Right cardiac atrium (tissue), 5 donors: ENCODE measurements around the gene SIK3. TPM values are rescaled to one million over a fixed set of nuclear protein-coding genes. Genes with fewer than 3 reads are reported as not detected.
A peak's percentile ranks its signal among the peaks of the same experiment; 100 is the strongest.

Experiments used
- ATAC-seq, 2 donors: fragments of 200-7000 bp; cut with Tn5 transposase; one replicate each; pipeline versions ENCODE4 v1.8.0 to v1.9.1; 2020; ENCODE audit warnings: moderate library complexity in 2 of 2, mild to moderate bottlenecking in 1 of 2
- DNase-seq, 3 donors: peaks; one replicate each; pipeline ENCODE4 v3.0.0-alpha.2; 2020
- H3K27ac ChIP-seq: one replicate; pipeline ENCODE4 v1.5.1; 2013; ENCODE audit warnings: mild to moderate bottlenecking, low read length, control low read depth, moderate library complexity
- H3K27me3 ChIP-seq: one replicate; pipeline ENCODE4 v1.6.1; 2013; ENCODE audit not compliant: control insufficient read depth, insufficient read depth
- H3K4me1 ChIP-seq: one replicate; pipeline ENCODE4 v1.6.1; 2013; ENCODE audit warnings: low read length; ENCODE audit not compliant: control insufficient read depth, insufficient read depth
- H3K4me3 ChIP-seq: one replicate; pipeline ENCODE4 v1.5.1; 2013; ENCODE audit warnings: low read length, control low read depth
- H3K9me3 ChIP-seq: one replicate; pipeline ENCODE4 v1.6.1; 2013; ENCODE audit warnings: low read length; ENCODE audit not compliant: control insufficient read depth
- WGBS: extraction: QIAGEN DNeasy Blood & Tissue Kit; methylation state at CpG from one replicate; pipeline ENCODE4 v1.1.7; 2013; 5-methylcytosine and 5-hydroxymethylcytosine counted together
- intact Hi-C, 4 donors: fragments of 100-400 bp; cut with DNase I; formaldehyde crosslinking; loops; one replicate each; pipeline versions ENCODE4 v1.11.0 to v1.14.0; 2022 to 2023
- polyA plus RNA-seq: library from polyadenylated mRNA; stranded (reverse); fragments of 200-250 nt; gene quantifications from one replicate; pipeline ENCODE4 v1.2.3, GENCODE V29; 2013
- total RNA-seq, 4 donors: library from RNA; stranded (reverse); fragmentation: NEBNext Ultra II Directional; extraction: Animal tissue kit (Norgen Biotek cat#: 25700); gene quantifications; one replicate each; pipeline ENCODE4 v1.2.1, GENCODE V29; 2021
- donor health status: healthy with polysubstance abuse.
- donor health status: DM: no; HTN: yes; CAD: no.
- donor health status: DM: no; HTN: no; CAD: no.
- donor health status: DM: no; HTN: yes; CAD: no; lungs with severe emphysema.
- donor health status: DM: yes; HTN: yes; CAD: no.

SIK3 gene
- total and polyA plus RNA-seq, 5 donors = 13.4 to 46.6 (median 34.6) TPM

DNA sequence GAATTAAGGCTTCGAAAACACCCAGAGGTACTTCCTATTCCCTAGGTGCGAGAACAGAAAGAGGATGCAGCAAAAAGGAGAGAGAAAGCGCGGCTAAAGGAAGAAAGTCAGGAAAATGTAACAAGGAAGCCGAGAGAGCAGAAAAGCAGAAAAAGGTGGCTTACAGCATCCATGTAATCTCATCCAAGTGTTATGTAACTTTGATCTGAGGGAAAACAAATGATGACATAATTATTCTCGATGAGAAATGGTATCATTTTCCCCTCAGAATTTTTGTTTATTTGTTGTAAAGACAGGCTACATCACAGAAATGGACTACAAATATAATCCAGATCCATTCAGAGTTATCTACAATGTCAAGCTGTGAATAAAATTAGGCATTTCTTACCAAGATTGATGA lies 191.7 kb downstream of the SIK3 start:
- Histone ChIP-seq H3K27me3 (no peaks in the 10 kb centered on the region), H3K4me3 (no peak overlapping the region), H3K27ac (no peak overlapping the region), H3K4me1 (peaks cover 2% of the 10 kb centered on the region), H3K9me3 (no peaks in the 10 kb centered on the region)
- intact Hi-C loops = no loop called here
- 70% methylated on average over 6 of the region's 6 CpGs for WGBS
- no peak for ATAC-seq
- no peak for DNase-seq

DNA sequence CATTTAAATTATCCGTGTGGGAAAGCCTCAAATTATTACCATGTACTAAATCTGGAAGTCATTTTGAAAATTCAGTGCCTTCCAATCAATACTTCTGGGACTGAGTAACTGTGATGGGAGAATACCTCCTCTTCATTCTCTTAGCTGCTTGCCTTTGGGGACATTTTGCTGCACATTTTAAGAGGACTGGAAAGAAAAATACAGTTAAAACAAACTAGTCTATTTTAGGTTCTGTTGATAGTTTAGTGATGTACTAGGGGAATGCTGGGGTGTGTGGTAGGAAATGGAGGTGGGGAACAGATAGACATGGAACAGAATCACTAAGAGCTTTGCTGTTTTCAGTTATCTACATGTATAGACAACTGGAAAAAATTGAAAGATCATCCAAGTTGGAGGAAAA lies 195.1 kb downstream of the SIK3 start:
- WGBS = 83% methylated on average over 1 of the region's 1 CpG
- H3K9me3 ChIP-seq = no peaks in the 10 kb centered on the region
- no peak overlapping the region for H3K4me3 ChIP-seq
- peaks cover 2% of the 10 kb centered on the region for H3K4me1 ChIP-seq
- intact Hi-C loops = no loop called here
- H3K27me3 ChIP-seq = no peaks in the 10 kb centered on the region
- H3K27ac ChIP-seq = no peak overlapping the region
- ATAC-seq (no peak), DNase-seq (no peak)

- WGBS = 76% methylated on average over 2 of the region's 2 CpGs
- no peaks in the 10 kb centered on the region for H3K9me3 ChIP-seq
- intact Hi-C loops = no loop called here
These were observed 196.1 kb downstream of the SIK3 start for GRCh38 chr11:116901964-116902688.

GRCh38 chr11:116901211-116901610 lies 197.0 kb downstream of the SIK3 start:
- 45% methylated on average over 3 of the region's 3 CpGs for WGBS
- ATAC-seq (peak; percentile 88 to 91), DNase-seq (peak; percentile 69 to 84 (median 81))
- Histone ChIP-seq H3K27me3 (no peaks in the 10 kb centered on the region), H3K9me3 (no peaks in the 10 kb centered on the region), H3K4me3 (no peak overlapping the region), H3K27ac (no peak overlapping the region), H3K4me1 (peaks cover 2% of the 10 kb centered on the region)
- intact Hi-C loops = no loop called here

More at GRCh38 chr11:116901964-116902688, 196.1 kb downstream of the SIK3 start:
- peaks cover 2% of the 10 kb centered on the region for H3K4me1 ChIP-seq
- no peak for ATAC-seq
- DNase-seq = no peak
- H3K4me3 ChIP-seq = no peak overlapping the region
- no peaks in the 10 kb centered on the region for H3K27me3 ChIP-seq
- H3K27ac ChIP-seq = no peak overlapping the region

GRCh38 chr11:116896211-116896610 lies 202.0 kb downstream of the SIK3 start:
- H3K27ac ChIP-seq = no peak overlapping the region
- 96% methylated on average over 8 of the region's 8 CpGs for WGBS
- ATAC-seq (no peak), DNase-seq (no peak)
- H3K27me3 ChIP-seq = no peaks in the 10 kb centered on the region
- H3K9me3 ChIP-seq = no peaks in the 10 kb centered on the region
- intact Hi-C loops = no loop called here
- H3K4me1 ChIP-seq = no peaks in the 10 kb centered on the region
- no peak overlapping the region for H3K4me3 ChIP-seq

DNA sequence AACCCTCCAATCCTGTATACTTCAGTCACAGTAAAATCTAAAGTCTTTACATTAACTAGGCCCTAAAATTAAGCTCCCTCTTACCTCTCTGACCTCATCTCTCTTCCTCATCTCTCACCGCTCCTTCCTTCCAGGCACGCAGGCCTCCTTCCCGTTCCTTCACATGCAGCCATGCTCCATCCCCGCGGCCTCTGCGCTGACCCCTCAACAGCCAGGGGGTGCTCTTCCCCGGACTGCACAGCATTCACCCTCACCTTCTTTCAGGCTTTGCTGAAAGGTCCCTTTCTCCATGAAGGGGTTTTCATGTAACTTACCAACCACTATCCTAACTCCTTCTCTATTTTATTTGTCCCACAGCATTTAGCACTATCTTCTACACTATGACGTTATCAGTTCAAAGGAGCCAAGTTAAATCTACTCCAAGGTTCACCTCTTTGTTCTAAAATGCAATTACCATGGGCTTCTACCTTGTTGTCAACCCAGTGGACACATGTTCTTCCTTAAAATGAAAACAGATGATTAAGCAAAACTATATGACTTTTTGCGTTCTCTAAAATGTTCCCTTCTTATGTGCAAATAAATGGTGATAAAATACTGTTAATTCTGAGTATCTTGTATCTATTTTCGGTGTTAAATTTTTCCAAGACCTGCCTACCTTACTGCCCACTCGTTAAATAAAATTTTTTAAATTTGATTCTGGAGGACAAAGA lies 203.0 kb downstream of the SIK3 start:
- Histone ChIP-seq H3K4me1 (no peaks in the 10 kb centered on the region), H3K27ac (no peak overlapping the region), H3K4me3 (no peak overlapping the region), H3K27me3 (no peaks in the 10 kb centered on the region), H3K9me3 (no peaks in the 10 kb centered on the region)
- WGBS = 43% methylated on average over 11 of the region's 11 CpGs
- intact Hi-C loops = no loop called here
- DNase-seq (peak; percentile 23 to 65 (median 51)), ATAC-seq (peak; percentile 65 to 66)

DNA sequence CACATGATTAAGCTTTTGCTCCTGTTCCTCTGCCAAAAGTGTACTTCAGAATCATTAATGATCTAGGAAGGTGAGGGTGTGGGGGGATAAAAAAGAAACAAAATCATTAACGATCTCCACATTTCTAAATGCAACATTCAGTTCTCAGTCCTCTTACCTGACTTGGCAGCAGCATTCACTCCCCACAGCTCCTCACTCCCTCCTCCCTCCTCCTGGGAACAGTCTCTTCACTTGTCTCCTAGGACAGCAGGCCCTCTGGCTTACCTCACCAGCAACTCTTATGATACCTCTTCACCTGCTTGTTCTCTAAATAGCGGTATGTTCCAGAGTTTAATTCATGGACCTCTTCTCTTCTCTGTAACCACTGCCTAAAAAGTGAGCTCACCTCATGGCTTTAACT lies 204.3 kb downstream of the SIK3 start:
- 78% methylated on average over 2 of the region's 2 CpGs for WGBS

GRCh38 chr11:116893437-116893836 lies 204.8 kb downstream of the SIK3 start:
- Histone ChIP-seq H3K9me3 (no peaks in the 10 kb centered on the region), H3K27me3 (no peaks in the 10 kb centered on the region), H3K4me3 (no peak overlapping the region), H3K4me1 (no peaks in the 10 kb centered on the region), H3K27ac (no peak overlapping the region)
- intact Hi-C loops = no loop called here
- no peak for DNase-seq
- WGBS = 86% methylated on average over 3 of the region's 3 CpGs
- no peak for ATAC-seq

More for the DNA sequence above, 204.3 kb downstream of the SIK3 start:
- Histone ChIP-seq H3K27ac (no peak overlapping the region), H3K27me3 (no peaks in the 10 kb centered on the region), H3K9me3 (no peaks in the 10 kb centered on the region), H3K4me3 (no peak overlapping the region), H3K4me1 (no peaks in the 10 kb centered on the region)
- no peak for ATAC-seq
- intact Hi-C loops = no loop called here
- no peak for DNase-seq

GRCh38 chr11:116892374-116892773 lies 205.9 kb downstream of the SIK3 start:
- intact Hi-C loops = no loop called here
- ATAC-seq (no peak), DNase-seq (no peak)
- WGBS = 89% methylated on average over 2 of the region's 2 CpGs
- H3K4me1 ChIP-seq = no peaks in the 10 kb centered on the region
- no peaks in the 10 kb centered on the region for H3K27me3 ChIP-seq
- H3K4me3 ChIP-seq = no peak overlapping the region
- H3K9me3 ChIP-seq = no peaks in the 10 kb centered on the region
- no peak overlapping the region for H3K27ac ChIP-seq

DNA sequence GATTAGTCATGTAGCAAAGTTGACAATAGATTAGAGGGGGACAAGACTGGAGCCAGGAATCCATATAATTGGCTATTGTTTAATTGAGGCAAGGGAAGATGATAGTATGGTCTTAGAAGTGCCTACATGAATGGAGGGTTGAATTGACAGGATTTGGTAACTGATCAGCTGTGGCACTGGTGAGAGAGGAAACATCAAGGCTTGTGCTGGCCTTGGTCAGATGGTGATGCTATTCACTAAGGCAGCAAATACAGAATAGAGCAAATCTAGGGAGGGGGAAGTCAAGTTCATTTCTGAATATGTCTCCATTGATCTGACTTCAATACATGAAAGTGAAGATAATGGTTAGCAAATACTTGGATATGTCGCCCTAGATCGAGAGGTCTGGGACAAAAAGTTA lies 206.5 kb downstream of the SIK3 start:
- 47% methylated on average over 2 of the region's 2 CpGs for WGBS
- Histone ChIP-seq H3K27ac (no peak overlapping the region), H3K4me1 (no peaks in the 10 kb centered on the region), H3K9me3 (no peaks in the 10 kb centered on the region), H3K4me3 (no peak overlapping the region), H3K27me3 (no peaks in the 10 kb centered on the region)
- intact Hi-C loops = no loop called here
- ATAC-seq (no peak), DNase-seq (no peak)

GRCh38 chr11:116890607-116891006 lies 207.6 kb downstream of the SIK3 start:
- Histone ChIP-seq H3K9me3 (no peaks in the 10 kb centered on the region), H3K27ac (no peak overlapping the region), H3K27me3 (no peaks in the 10 kb centered on the region), H3K4me3 (no peak overlapping the region), H3K4me1 (no peaks in the 10 kb centered on the region)
- DNase-seq (no peak), ATAC-seq (no peak)
- 92% methylated on average over 4 of the region's 4 CpGs for WGBS
- intact Hi-C loops = no loop called here
